Measurements from ENCODE around the gene EMC6. TPM values are rescaled to one million over a fixed set of nuclear protein-coding genes. Genes with fewer than 3 reads are reported as not detected.

EMC6 gene
- total and polyA plus RNA-seq, 5 donors: 55.2 to 137 (median 57.1) TPM

DNA sequence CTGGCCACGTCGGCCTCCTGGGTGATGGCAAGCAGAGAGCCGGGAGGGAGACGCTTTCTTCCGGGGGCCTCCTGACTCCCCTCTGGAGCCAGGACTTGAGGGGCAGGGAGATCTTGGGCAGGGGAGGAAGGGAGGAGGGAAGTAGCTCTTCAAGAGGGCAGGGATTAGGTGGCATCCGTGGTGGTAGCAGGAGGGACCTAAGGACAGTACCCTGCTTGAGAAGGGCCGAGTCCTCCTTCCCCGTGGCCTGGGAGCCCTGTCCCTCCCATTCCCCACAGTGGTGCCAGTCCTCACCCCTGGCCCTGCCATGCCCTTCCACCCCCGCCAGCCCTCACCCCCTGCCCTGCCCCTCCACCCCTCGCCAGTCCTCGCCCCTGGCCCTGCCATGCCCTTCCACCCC lies 12.8 kb upstream of the EMC6 start:
- Histone ChIP-seq H3K27me3 (ENCODE audit: control insufficient read depth, insufficient read depth) (no peaks in the 10 kb centered on the region), H3K4me1 (ENCODE audit: control insufficient read depth, insufficient read depth, low read length) (peaks cover 4% of the 10 kb centered on the region), H3K4me3 (ENCODE audit: low read length) (no peak overlapping the region), H3K9me3 (ENCODE audit: control insufficient read depth, low read length) (no peaks in the 10 kb centered on the region), H3K27ac (ENCODE audit: low read length) (no peak overlapping the region)
- intact Hi-C loops (cut with DNase I): no loop called here
- DNase-seq: peak in 1 of 3 donors; percentile 46
- ATAC-seq: no peak
- WGBS: 86% methylated on average over 11 of the region's 11 CpGs

DNA sequence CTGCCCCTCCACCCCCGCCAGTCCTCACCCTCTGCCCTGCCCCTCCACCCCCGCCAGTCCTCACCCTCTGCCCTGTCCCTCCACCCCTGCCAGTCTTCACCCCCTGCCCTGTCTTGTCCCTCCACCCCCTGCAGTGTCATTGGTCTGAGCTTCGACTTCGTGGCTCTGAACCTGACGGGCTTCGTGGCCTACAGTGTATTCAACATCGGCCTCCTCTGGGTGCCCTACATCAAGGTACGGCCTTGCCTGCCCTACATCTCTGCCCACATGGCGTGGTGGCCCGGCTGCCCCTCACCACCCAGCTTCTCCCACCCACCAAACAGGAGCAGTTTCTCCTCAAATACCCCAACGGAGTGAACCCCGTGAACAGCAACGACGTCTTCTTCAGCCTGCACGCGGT lies 12.3 kb upstream of the EMC6 start:
- ATAC-seq: no peak
- Histone ChIP-seq H3K4me3 (ENCODE audit: low read length) (no peak overlapping the region), H3K27me3 (ENCODE audit: control insufficient read depth, insufficient read depth) (no peaks in the 10 kb centered on the region), H3K9me3 (ENCODE audit: control insufficient read depth, low read length) (no peaks in the 10 kb centered on the region), H3K4me1 (ENCODE audit: control insufficient read depth, insufficient read depth, low read length) (peaks cover 4% of the 10 kb centered on the region), H3K27ac (ENCODE audit: low read length) (no peak overlapping the region)
- peak in 1 of 3 donors; percentile 35 for DNase-seq
- WGBS: 90% methylated on average over 16 of the region's 16 CpGs
- intact Hi-C loops (cut with DNase I): no loop called here

DNA sequence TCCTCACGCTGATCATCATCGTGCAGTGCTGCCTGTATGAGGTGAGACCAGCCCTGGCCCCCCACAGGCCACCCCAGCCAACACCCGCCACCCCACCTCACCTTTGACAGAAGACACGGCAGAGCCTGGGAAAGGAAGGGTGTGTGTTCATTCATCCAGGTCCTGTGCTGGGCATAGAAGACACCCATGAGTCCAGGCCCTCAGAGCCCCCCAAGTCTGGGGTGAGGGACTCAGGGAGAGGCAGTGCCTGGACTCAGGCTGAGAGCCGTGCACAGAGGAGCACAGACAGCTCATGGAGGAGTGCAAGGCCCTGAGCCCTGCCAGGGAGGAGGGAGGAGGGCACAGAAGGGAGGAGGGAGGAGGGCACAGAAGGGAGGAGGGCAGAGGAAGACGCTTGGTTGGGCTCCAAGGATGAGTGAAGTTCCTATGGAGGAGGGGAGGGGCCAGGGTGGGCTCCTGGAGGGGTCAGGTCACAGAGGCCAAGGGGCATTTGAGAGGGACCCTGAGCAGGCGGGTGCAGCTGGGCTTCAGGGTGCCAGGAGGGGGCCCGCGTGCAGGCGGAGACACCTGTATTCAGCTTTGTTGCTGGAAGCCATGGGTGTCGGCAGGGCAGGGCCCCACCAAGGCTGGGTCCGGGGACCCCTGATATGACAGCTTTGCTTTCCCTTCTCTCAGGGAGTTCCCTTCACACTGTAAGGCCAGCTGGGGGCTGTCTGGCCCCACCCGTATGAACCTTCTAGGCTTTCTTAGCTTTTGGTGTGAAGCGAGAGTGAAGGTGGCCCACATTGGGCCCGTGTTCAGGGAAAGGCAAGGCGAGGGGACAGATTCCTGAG lies 11.6 kb upstream of the EMC6 start:
- no peak overlapping the region for H3K4me3 ChIP-seq (ENCODE audit: low read length)
- H3K9me3 ChIP-seq (ENCODE audit: control insufficient read depth, low read length): no peaks in the 10 kb centered on the region
- no peak for ATAC-seq
- intact Hi-C loops (cut with DNase I): no loop called here
- peak in 1 of 3 donors; percentile 60 for DNase-seq
- H3K27me3 ChIP-seq (ENCODE audit: control insufficient read depth, insufficient read depth): no peaks in the 10 kb centered on the region
- H3K27ac ChIP-seq (ENCODE audit: low read length): no peak overlapping the region
- H3K4me1 ChIP-seq (ENCODE audit: control insufficient read depth, insufficient read depth, low read length): peaks cover 4% of the 10 kb centered on the region
- WGBS: 84% methylated on average over 16 of the region's 16 CpGs

DNA sequence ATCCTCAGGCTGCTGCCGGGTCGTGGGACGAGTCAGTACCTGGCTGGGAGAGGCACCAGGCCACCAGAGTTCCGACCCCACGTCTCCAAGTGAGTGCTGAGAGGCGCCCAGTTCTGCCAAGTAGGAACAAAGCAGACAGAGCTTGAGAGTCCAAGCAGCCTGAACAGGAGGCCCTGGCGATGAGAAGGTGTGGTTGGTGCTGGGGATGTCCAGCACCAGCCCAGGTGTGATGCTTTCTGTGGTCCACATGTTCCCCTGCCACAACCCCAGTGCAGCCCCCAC lies 11.1 kb upstream of the EMC6 start:
- ATAC-seq: no peak
- peaks cover 4% of the 10 kb centered on the region for H3K4me1 ChIP-seq (ENCODE audit: control insufficient read depth, insufficient read depth, low read length)
- intact Hi-C loops (cut with DNase I): no loop called here
- H3K4me3 ChIP-seq (ENCODE audit: low read length): no peak overlapping the region
- no peak overlapping the region for H3K27ac ChIP-seq (ENCODE audit: low read length)
- WGBS: 85% methylated on average over 7 of the region's 7 CpGs
- H3K9me3 ChIP-seq (ENCODE audit: control insufficient read depth, low read length): no peaks in the 10 kb centered on the region
- no peak for DNase-seq
- no peaks in the 10 kb centered on the region for H3K27me3 ChIP-seq (ENCODE audit: control insufficient read depth, insufficient read depth)

DNA sequence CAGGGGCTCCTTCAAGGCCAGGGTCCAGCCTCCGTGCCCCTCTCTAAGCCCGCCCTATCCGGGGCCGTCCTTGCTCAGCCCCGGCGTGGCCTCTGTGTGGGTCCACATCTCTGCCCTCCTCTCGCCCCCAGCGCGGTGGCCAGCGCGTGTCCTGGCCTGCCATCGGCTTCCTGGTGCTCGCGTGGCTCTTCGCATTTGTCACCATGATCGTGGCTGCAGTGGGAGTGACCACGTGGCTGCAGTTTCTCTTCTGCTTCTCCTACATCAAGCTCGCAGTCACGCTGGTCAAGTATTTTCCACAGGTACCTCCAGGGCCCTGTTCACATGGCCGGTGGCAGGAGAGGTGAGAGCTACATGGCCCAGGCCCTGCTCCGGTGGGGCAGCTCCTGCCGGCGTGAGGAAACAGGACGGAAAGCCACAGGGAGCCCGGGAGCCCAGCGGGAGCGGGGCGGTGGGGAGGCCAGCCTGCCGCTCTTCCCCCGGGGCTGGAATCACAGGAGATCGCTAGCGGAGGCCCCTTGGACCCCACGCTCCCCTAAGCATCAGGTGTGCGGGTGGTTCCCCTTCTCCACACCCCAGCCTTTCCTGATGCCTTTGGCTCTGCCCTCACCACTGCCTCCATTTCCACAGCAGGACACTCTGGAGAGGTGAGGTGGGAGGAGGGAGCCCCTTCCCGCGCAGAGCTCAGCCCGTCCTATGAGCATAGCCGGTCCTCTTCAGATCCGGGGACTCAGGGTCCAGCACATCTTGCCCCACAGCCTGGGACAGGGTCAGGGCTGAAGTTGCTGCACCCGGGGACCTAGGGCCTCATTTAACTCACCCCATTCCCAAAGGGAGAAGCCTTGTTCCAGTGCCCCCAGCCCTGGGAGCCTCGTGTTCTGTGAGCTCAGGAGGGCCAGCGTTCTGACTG lies 10.5 kb upstream of the EMC6 start:
- Histone ChIP-seq H3K4me1 (ENCODE audit: control insufficient read depth, insufficient read depth, low read length) (peaks cover 4% of the 10 kb centered on the region), H3K9me3 (ENCODE audit: control insufficient read depth, low read length) (no peaks in the 10 kb centered on the region), H3K27me3 (ENCODE audit: control insufficient read depth, insufficient read depth) (no peaks in the 10 kb centered on the region), H3K4me3 (ENCODE audit: low read length) (no peak overlapping the region), H3K27ac (ENCODE audit: low read length) (peak overlapping the region; percentile 9)
- DNase-seq (peak in 2 of 3 donors; percentile 47 to 61), ATAC-seq (peak in 1 of 2 donors; percentile 1)
- intact Hi-C loops (cut with DNase I): no loop called here
- 85% methylated on average over 42 of the region's 42 CpGs for WGBS

DNA sequence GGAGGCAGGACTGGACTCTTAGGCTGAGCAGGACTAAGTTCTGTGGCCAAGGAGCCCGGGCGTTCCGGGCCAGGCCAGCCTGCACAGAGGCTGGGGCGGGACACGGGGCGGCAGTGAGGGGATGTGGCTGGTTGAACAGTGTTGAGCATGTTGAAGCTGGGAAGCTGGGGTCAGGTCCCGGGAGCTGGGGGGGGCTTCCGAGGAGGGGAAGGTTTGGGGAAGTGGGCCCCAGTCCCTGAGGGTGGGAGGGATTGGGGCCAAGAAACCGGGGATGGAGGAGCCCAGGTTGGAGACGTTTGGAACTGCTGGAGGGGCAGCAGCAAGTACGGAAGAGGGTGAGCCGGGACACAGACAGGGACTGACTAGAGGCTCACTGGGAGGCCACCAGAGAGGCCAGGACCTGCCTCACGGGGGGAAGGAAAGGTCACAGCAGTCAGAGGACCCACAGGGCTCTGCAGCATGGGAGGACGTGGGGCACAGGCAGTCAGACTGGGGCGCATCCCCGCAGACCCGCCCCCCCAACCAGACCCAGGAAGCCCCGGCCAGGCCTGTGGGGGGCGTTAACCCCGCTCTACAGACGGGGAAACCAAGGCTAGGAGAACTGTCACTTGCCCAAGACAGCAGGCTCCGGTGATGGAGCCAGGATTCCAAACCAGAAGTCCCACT lies 9.7 kb upstream of the EMC6 start:
- intact Hi-C loops (cut with DNase I): no loop called here
- ATAC-seq: peak; percentile 21 to 25
- WGBS: 61% methylated on average over 22 of the region's 22 CpGs

DNA sequence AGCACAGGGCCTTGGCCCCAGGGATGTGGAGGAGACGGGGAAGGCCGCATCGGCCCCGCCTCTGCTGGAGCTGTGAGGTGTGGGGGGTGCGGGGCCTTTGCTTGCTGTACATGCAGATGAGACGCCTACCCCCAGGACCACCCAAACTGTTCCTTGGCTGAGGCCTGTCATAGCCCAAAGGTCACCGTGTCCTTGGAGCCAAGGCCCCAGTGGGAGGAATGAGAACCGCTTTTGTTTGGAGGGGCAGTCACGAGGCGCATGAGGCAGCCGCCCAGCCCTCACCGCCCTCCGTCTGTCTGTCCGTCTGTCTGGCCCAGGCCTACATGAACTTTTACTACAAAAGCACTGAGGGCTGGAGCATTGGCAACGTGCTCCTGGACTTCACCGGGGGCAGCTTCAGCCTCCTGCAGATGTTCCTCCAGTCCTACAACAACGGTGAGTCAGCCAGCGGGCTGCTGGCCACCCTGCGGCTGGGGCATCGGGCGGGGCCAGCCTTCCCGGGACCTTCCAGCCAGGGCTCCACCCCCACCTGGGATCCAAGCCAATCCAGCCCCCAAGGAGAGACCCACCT lies 9.0 kb upstream of the EMC6 start:
- Histone ChIP-seq H3K4me1 (ENCODE audit: control insufficient read depth, insufficient read depth, low read length) (peaks cover 4% of the 10 kb centered on the region), H3K27me3 (ENCODE audit: control insufficient read depth, insufficient read depth) (no peaks in the 10 kb centered on the region), H3K9me3 (ENCODE audit: control insufficient read depth, low read length) (no peaks in the 10 kb centered on the region), H3K27ac (ENCODE audit: low read length) (peak overlapping the region; percentile 63), H3K4me3 (ENCODE audit: low read length) (no peak overlapping the region)
- ATAC-seq: peak; percentile 41 to 69
- 40% methylated on average over 22 of the region's 22 CpGs for WGBS
- DNase-seq: peak; percentile 89 to 91 (median 91)
- intact Hi-C loops (cut with DNase I): no loop called here

More for the DNA sequence above, 9.7 kb upstream of the EMC6 start:
- peaks cover 4% of the 10 kb centered on the region for H3K4me1 ChIP-seq (ENCODE audit: control insufficient read depth, insufficient read depth, low read length)
- DNase-seq: peak; percentile 49 to 75 (median 70)
- H3K27ac ChIP-seq (ENCODE audit: low read length): peak overlapping the region; percentile 63
- no peak overlapping the region for H3K4me3 ChIP-seq (ENCODE audit: low read length)
- H3K9me3 ChIP-seq (ENCODE audit: control insufficient read depth, low read length): no peaks in the 10 kb centered on the region
- no peaks in the 10 kb centered on the region for H3K27me3 ChIP-seq (ENCODE audit: control insufficient read depth, insufficient read depth)

DNA sequence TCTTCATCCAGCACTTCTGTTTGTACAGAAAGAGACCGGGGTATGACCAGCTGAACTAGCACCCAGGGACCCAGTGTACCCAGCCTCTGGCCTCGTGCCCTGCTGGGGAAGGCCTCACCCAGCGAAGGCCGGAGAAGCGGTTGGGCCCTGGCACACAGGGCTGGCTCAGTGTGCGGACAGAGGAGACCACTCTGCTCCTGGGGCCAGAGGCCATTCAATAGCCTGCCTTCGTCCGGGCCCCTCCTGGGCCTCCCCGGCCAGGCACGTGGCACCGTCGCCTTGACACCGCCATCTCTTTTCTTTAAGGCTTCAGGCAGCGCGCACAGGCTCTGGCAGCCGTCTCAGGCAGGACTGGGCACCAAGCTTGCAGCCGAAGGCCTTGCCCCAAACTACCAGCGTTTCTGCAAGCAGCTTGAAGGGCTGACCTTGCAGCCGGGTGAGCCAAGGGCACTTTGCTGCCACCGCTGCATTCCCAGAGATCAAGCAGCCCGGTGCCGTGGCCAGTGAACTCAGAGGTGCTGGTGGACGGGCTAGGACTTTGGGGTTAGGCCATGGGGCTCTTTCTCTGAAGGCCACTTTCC lies 8.2 kb upstream of the EMC6 start:
- peak in 2 of 3 donors; percentile 48 to 74 for DNase-seq
- peak; percentile 17 to 18 for ATAC-seq
- Histone ChIP-seq H3K4me1 (ENCODE audit: control insufficient read depth, insufficient read depth, low read length) (peaks cover 4% of the 10 kb centered on the region), H3K4me3 (ENCODE audit: low read length) (no peak overlapping the region), H3K9me3 (ENCODE audit: control insufficient read depth, low read length) (no peaks in the 10 kb centered on the region), H3K27ac (ENCODE audit: low read length) (peak overlapping the region; percentile 63), H3K27me3 (ENCODE audit: control insufficient read depth, insufficient read depth) (no peaks in the 10 kb centered on the region)
- WGBS: 74% methylated on average over 23 of the region's 23 CpGs
- intact Hi-C loops (cut with DNase I): no loop called here

DNA sequence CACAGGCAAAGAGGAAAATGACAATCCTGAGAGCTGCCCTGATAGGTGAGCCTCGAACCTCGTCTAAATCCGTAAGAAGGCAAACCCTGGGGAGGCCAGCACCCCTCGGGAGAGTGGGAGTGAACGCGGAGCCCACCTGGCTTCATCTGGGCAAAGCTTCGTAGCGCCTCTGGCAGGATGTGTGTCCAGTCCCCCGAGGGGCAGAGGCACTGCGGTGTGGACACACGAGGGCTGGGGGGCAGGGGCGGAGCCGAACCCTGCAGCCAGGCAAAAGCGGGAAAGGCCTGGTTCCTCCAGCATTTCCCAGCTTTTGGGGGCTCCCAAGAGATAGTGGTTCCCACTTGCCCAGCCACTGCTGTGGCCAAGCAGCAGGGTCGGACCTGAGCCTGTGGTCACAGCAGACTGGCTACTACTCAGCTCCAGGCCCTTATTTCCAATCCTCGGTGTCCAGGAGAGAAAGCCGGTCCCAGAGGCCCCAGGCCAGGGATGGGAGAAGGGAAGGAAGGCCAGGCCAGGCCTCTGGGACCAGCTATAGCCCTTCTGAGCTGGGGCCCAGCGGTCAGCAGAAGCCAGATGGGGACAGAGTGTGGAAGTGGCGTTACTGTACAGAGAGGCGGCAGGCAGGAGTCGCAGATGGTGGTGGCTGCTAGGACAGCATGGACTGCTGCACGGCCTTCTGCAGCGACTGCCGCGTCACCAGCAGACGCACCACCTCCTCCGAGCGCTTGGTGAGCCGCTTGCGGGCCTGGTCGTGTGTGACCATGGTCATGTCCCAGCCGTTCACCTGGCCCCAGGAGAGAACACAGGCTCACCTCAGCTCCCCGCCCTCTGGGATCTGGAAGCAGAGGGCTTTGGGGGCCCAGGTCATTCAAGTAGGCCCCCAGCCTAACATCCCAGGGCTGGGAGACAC lies 5.3 kb upstream of the EMC6 start:
- no peak overlapping the region for H3K4me3 ChIP-seq (ENCODE audit: low read length)
- H3K4me1 ChIP-seq (ENCODE audit: control insufficient read depth, insufficient read depth, low read length): peaks cover 19% of the 10 kb centered on the region
- 86% methylated on average over 33 of the region's 33 CpGs for WGBS
- H3K27me3 ChIP-seq (ENCODE audit: control insufficient read depth, insufficient read depth): no peaks in the 10 kb centered on the region
- DNase-seq: peak in 1 of 3 donors; percentile 49
- intact Hi-C loops (cut with DNase I): no loop called here
- no peak for ATAC-seq
- H3K27ac ChIP-seq (ENCODE audit: low read length): no peak overlapping the region
- H3K9me3 ChIP-seq (ENCODE audit: control insufficient read depth, low read length): no peaks in the 10 kb centered on the region

DNA sequence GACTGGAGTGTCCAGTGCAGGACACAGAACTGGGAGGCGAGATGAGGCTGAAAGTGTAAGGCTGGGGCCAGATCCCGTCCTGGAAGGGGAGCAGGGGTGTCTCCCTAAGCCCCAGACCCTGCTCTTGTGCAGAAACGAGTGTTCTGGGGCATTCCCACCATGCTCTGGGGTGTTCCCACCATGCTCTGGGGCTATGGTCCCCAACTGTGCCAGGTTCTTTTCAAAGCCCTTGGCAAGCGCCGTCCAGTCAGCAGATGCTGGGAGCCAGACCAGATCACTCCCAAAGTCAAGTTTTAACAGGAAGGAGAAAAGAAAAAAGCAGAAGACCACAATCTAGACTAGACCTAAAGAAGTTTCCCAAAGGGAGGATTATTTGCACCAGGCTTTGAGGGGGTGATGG lies 2.8 kb upstream of the EMC6 start:
- intact Hi-C loops (cut with DNase I): no loop called here
- peaks cover 15% of the 10 kb centered on the region for H3K4me1 ChIP-seq (ENCODE audit: control insufficient read depth, insufficient read depth, low read length)
- H3K4me3 ChIP-seq (ENCODE audit: low read length): no peak overlapping the region
- ATAC-seq (no peak), DNase-seq (peak in 1 of 3 donors; percentile 82)
- H3K9me3 ChIP-seq (ENCODE audit: control insufficient read depth, low read length): no peaks in the 10 kb centered on the region
- H3K27ac ChIP-seq (ENCODE audit: low read length): peak overlapping the region; percentile 88
- H3K27me3 ChIP-seq (ENCODE audit: control insufficient read depth, insufficient read depth): no peaks in the 10 kb centered on the region
- WGBS: 56% methylated on average over 5 of the region's 5 CpGs
